CD4-positive, CD25-positive, alpha-beta regulatory T cell (primary cell): ENCODE measurements around the gene BSG. TPM values are rescaled to one million over a fixed set of nuclear protein-coding genes. Genes with fewer than 3 reads are reported as not detected.
"Not testable (repeated sequence)": the region's sequence is repeated elsewhere in the genome, so short reads cannot be mapped to it uniquely, and the experiment has no call there.

Experiments
- ATAC-seq, 2 donors: fragments of 150-1000 bp; cut with Tn5 transposase; one replicate each; pipeline ENCODE4 v1.10.0; 2021; ENCODE audit warnings: low read depth in 2 of 2, moderate number of reproducible peaks in 2 of 2, moderate library complexity in 1 of 2
- DNase-seq, 3 donors: peaks; one replicate each; pipeline versions ENCODE4 v3.0.0 to v3.0.0-alpha.2; 2012 to 2022; ENCODE audit warnings: mixed read lengths in 1 of 3
- H3K27ac ChIP-seq: one replicate; pipeline ENCODE4 v1.7.0; 2013; ENCODE audit warnings: mild to moderate bottlenecking, low read length; ENCODE audit not compliant: insufficient read depth, poor library complexity, severe bottlenecking
- H3K27me3 ChIP-seq: one replicate; pipeline ENCODE4 v1.7.0; 2013; ENCODE audit warnings: low read length; ENCODE audit not compliant: control insufficient read depth, insufficient read depth
- H3K36me3 ChIP-seq: one replicate; pipeline ENCODE4 v1.7.0; 2013; ENCODE audit warnings: mild to moderate bottlenecking, low read length, moderate library complexity; ENCODE audit not compliant: control insufficient read depth, insufficient read depth
- H3K4me1 ChIP-seq: 2 replicates; pipeline ENCODE4 v1.7.0; 2013; ENCODE audit warnings: mild to moderate bottlenecking, low read length; ENCODE audit not compliant: insufficient read depth, control insufficient read depth, poor library complexity, severe bottlenecking
- H3K4me3 ChIP-seq: one replicate; pipeline ENCODE4 v1.7.0; 2013; ENCODE audit warnings: low read depth, mild to moderate bottlenecking, low read length, moderate library complexity
- H3K9me3 ChIP-seq, 2 experiments: 1 replicate in 1 of 2; 2 replicates in 1 of 2; pipeline ENCODE4 v1.7.0; 2013; ENCODE audit warnings: low read length in 2 of 2, mild to moderate bottlenecking in 1 of 2, moderate library complexity in 1 of 2; ENCODE audit not compliant: control insufficient read depth in 2 of 2
- H3K27ac Mint-ChIP-seq, 3 donors: one replicate each; pipeline ENCODE4 v1.8.0; 2020 to 2022; ENCODE audit warnings: mild to moderate bottlenecking in 3 of 3, mixed read lengths in 3 of 3, moderate library complexity in 2 of 3
- H3K27me3 Mint-ChIP-seq: one replicate; pipeline ENCODE4 v1.8.0; 2022; ENCODE audit warnings: mild to moderate bottlenecking, mixed read lengths
- H3K36me3 Mint-ChIP-seq: one replicate; pipeline ENCODE4 v1.8.0; 2020; ENCODE audit warnings: mixed read lengths
- H3K4me1 Mint-ChIP-seq, 4 donors: one replicate each; pipeline ENCODE4 v1.8.0; 2020 to 2022; ENCODE audit warnings: mixed read lengths in 4 of 4, mild to moderate bottlenecking in 1 of 4
- H3K4me3 Mint-ChIP-seq, 4 donors: one replicate each; pipeline ENCODE4 v1.8.0; 2020 to 2022; ENCODE audit warnings: mild to moderate bottlenecking in 4 of 4, mixed read lengths in 4 of 4, moderate library complexity in 3 of 4
- H3K9me3 Mint-ChIP-seq, 7 donors: one replicate each; pipeline ENCODE4 v1.8.0; 2020 to 2022; ENCODE audit warnings: mixed read lengths in 7 of 7, mild to moderate bottlenecking in 3 of 7, moderate library complexity in 2 of 7
- polyA plus RNA-seq, 4 donors: library from polyadenylated mRNA; unstranded; fragments of 300-500 nt; fragmentation: Illumina TruSeq; gene quantifications; one replicate each; pipeline ENCODE4 v1.2.3, GENCODE V29; 2021
- total RNA-seq: library from RNA; stranded (reverse); gene quantifications from one replicate; pipeline ENCODE4 v1.2.3, GENCODE V29; 2022

The BSG gene
- total and polyA plus RNA-seq, 5 donors from 2014 or later, result 132 to 338 (median 297) TPM

- peaks cover 0 to 2% (median 0%) of the 10 kb centered on the region in 7 donors for H3K9me3 Mint-ChIP-seq
- Histone ChIP-seq H3K27ac (no peak overlapping the region), H3K4me3 (no peak overlapping the region), H3K9me3 (no peaks in the 10 kb centered on the region), H3K27me3 (no peaks in the 10 kb centered on the region), H3K36me3 (peaks cover 30% of the 10 kb centered on the region), H3K4me1 (peaks cover 16% of the 10 kb centered on the region)
- no peak overlapping the region for H3K27ac Mint-ChIP-seq
- DNase-seq (peak in 1 of 3 donors; percentile 25), ATAC-seq (no peak)
- H3K4me1 Mint-ChIP-seq, result peaks cover 0 to 35% (median 9%) of the 10 kb centered on the region in 4 donors
- peak overlapping the region in 1 of 4 donors; percentile 56 for H3K4me3 Mint-ChIP-seq
- peaks cover 14% of the 10 kb centered on the region for H3K36me3 Mint-ChIP-seq
- no peaks in the 10 kb centered on the region for H3K27me3 Mint-ChIP-seq
Observed at GRCh38 chr19:628168-628567, 55.8 kb downstream of the BSG start.

GRCh38 chr19:629515-629914 is 57.1 kb downstream of the BSG start:
- Mint-ChIP-seq H3K36me3 (peaks cover 14% of the 10 kb centered on the region), H3K4me1 (peaks cover 0 to 44% (median 15%) of the 10 kb centered on the region in 4 donors)
- not testable (repeated sequence) for H3K27me3 Mint-ChIP-seq, H3K4me3 ChIP-seq, H3K27me3 ChIP-seq, H3K9me3 ChIP-seq, H3K9me3 Mint-ChIP-seq, DNase-seq, H3K27ac ChIP-seq, ATAC-seq, H3K27ac Mint-ChIP-seq, H3K4me3 Mint-ChIP-seq
- Histone ChIP-seq H3K36me3 (peaks cover 26% of the 10 kb centered on the region), H3K4me1 (peaks cover 25% of the 10 kb centered on the region)

GRCh38 chr19:629961-630714 is 57.7 kb downstream of the BSG start:
- H3K27ac Mint-ChIP-seq, result peak overlapping the region in 2 of 3 donors; percentile 14 to 46
- peak overlapping the region in 1 of 4 donors; percentile 61 for H3K4me3 Mint-ChIP-seq
- ATAC-seq (no peak), DNase-seq (no peak)
- Histone ChIP-seq H3K9me3 (no peaks in the 10 kb centered on the region), H3K36me3 (peaks cover 25% of the 10 kb centered on the region), H3K4me3 (no peak overlapping the region), H3K27ac (no peak overlapping the region), H3K27me3 (no peaks in the 10 kb centered on the region), H3K4me1 (peaks cover 25% of the 10 kb centered on the region)
- peaks cover 4% of the 10 kb centered on the region for H3K27me3 Mint-ChIP-seq
- peaks cover 0 to 44% (median 15%) of the 10 kb centered on the region in 4 donors for H3K4me1 Mint-ChIP-seq
- peaks cover 14% of the 10 kb centered on the region for H3K36me3 Mint-ChIP-seq
- peaks cover 0 to 2% (median 0%) of the 10 kb centered on the region in 7 donors for H3K9me3 Mint-ChIP-seq

- peaks cover 25% of the 10 kb centered on the region for H3K4me1 ChIP-seq
- Mint-ChIP-seq H3K4me1 (peaks cover 0 to 43% (median 15%) of the 10 kb centered on the region in 4 donors), H3K9me3 (peaks cover 0 to 2% (median 0%) of the 10 kb centered on the region in 7 donors), H3K27ac (peak overlapping the region in 2 of 3 donors; percentile 94 to 96), H3K27me3 (peaks cover 4% of the 10 kb centered on the region), H3K36me3 (peaks cover 9% of the 10 kb centered on the region), H3K4me3 (peak overlapping the region; percentile 90 to 96 (median 95))
- H3K27ac ChIP-seq, result peak overlapping the region; percentile 70
- H3K4me3 ChIP-seq, result peak overlapping the region; percentile 70
- H3K9me3 ChIP-seq, result no peaks in the 10 kb centered on the region
- peaks cover 16% of the 10 kb centered on the region for H3K36me3 ChIP-seq
- DNase-seq, result peak in 1 of 3 donors; percentile 47
- H3K27me3 ChIP-seq, result no peaks in the 10 kb centered on the region
- ATAC-seq, result no peak
Observed at GRCh38 chr19:632579-633067, 60.2 kb downstream of the BSG start.

Other genes with a start within 250 kb of the BSG start
- 15.8 TPM for gene MIER2, start 227.8 kb upstream of the BSG start, total RNA-seq
- 1 to 10 TPM; 2.0 to 4.3 (median 2.9) TPM for gene MIER2, start 227.8 kb upstream of the BSG start, polyA plus RNA-seq
- gene C2CD4C, start 163.4 kb upstream of the BSG start, total RNA-seq, result not detected
- not detected for gene C2CD4C, start 163.4 kb upstream of the BSG start, polyA plus RNA-seq
- not detected for gene SHC2, start 111.6 kb upstream of the BSG start, total RNA-seq
- not detected for gene SHC2, start 111.6 kb upstream of the BSG start, polyA plus RNA-seq
- 0.52 TPM for gene MADCAM1, start 76.1 kb upstream of the BSG start, total RNA-seq
- under 1 TPM in 3 of 4 donors, not detected in 1; 0.16 to 0.33 (median 0.31) TPM for gene MADCAM1, start 76.1 kb upstream of the BSG start, polyA plus RNA-seq
- gene TPGS1, start 65.1 kb upstream of the BSG start, total RNA-seq, result 19.3 TPM
- gene TPGS1, start 65.1 kb upstream of the BSG start, polyA plus RNA-seq, result 10 to 100 TPM; 18.2 to 44.4 (median 37.3) TPM
- 39.2 TPM for gene CDC34, start 40.8 kb upstream of the BSG start, total RNA-seq
- gene CDC34, start 40.8 kb upstream of the BSG start, polyA plus RNA-seq, result 10 to 100 TPM; 32.2 to 37.8 (median 34.8) TPM
- 38.3 TPM for gene GZMM, start 28.5 kb upstream of the BSG start, total RNA-seq
- gene GZMM, start 28.5 kb upstream of the BSG start, polyA plus RNA-seq, result 100 to 1,000 TPM in 1 of 4 donors, 10 to 100 TPM in 3; 61.5 to 124 (median 90.0) TPM
- gene HCN2, start 17.3 kb downstream of the BSG start, total RNA-seq, result 1.2 TPM
- not detected for gene HCN2, start 17.3 kb downstream of the BSG start, polyA plus RNA-seq
- 62.9 TPM for gene POLRMT, start 60.9 kb downstream of the BSG start, total RNA-seq
- gene POLRMT, start 60.9 kb downstream of the BSG start, polyA plus RNA-seq, result 10 to 100 TPM; 25.4 to 38.1 (median 34.1) TPM
- 0.81 TPM for gene FGF22, start 67.3 kb downstream of the BSG start, total RNA-seq
- under 1 TPM in 1 of 4 donors, not detected in 3; 0.17 TPM for gene FGF22, start 67.3 kb downstream of the BSG start, polyA plus RNA-seq
- gene RNF126, start 90.6 kb downstream of the BSG start, total RNA-seq, result 124 TPM
- 10 to 100 TPM; 57.2 to 80.8 (median 76.9) TPM for gene RNF126, start 90.6 kb downstream of the BSG start, polyA plus RNA-seq
- gene FSTL3, start 103.8 kb downstream of the BSG start, total RNA-seq, result 0.64 TPM
- gene FSTL3, start 103.8 kb downstream of the BSG start, polyA plus RNA-seq, result 1 to 10 TPM in 1 of 4 donors, under 1 TPM in 3; 0.55 to 2.1 (median 0.71) TPM
- gene PRSS57, start 122.9 kb downstream of the BSG start, total RNA-seq, result 3.3 TPM
- not detected for gene PRSS57, start 122.9 kb downstream of the BSG start, polyA plus RNA-seq
- not detected for gene PALM, start 136.3 kb downstream of the BSG start, total RNA-seq
- gene PALM, start 136.3 kb downstream of the BSG start, polyA plus RNA-seq, result not detected
- gene MISP, start 178.5 kb downstream of the BSG start, total RNA-seq, result not detected
- gene MISP, start 178.5 kb downstream of the BSG start, polyA plus RNA-seq, result not detected
- 308 TPM for gene PTBP1, start 224.9 kb downstream of the BSG start, total RNA-seq
- gene PTBP1, start 224.9 kb downstream of the BSG start, polyA plus RNA-seq, result 100 to 1,000 TPM; 108 to 132 (median 126) TPM
- gene PLPPR3, start 249.4 kb downstream of the BSG start, total RNA-seq, result not detected
- gene PLPPR3, start 249.4 kb downstream of the BSG start, polyA plus RNA-seq, result not detected